Measurements from ENCODE around the gene PARP9.

Gene PARP9

DNA sequence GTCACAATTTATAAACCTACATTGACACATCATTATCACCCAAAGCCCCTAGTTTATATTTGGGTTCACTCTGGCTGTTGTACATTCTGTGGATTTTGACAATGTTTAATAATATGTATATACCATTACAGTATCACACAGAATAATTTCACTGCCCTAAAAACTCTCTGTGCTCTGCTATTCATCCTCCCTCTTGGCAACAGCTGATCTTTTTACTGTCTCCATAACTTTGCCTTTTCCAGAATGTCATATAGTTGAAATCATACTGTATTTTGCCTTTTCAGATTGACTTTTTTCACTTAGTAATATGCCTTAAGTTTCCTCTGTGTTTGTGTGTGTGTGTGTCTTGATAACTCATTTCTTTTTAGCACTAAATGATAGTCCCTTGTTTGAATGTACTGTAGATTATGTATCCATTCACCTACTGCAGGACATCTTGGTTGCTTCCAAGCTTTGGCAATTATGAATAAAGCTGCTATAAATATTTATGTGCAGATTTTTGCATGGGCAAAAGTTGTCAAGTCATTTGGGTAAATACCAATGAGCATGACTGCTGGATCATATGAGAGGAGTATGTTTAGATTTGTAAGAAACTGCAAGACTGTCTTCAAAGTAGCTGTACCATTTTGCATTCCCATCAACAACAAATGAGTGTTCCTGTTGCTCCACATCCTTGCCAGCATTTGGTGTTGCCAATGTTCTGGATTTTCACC lies 22.8 kb upstream of the PARP9 start:
- no peak overlapping the region for H3K4me3 ChIP-seq (replicated peaks; ENCODE audit: low read depth, low read length)
- TF ChIP-seq, protein P1, sequence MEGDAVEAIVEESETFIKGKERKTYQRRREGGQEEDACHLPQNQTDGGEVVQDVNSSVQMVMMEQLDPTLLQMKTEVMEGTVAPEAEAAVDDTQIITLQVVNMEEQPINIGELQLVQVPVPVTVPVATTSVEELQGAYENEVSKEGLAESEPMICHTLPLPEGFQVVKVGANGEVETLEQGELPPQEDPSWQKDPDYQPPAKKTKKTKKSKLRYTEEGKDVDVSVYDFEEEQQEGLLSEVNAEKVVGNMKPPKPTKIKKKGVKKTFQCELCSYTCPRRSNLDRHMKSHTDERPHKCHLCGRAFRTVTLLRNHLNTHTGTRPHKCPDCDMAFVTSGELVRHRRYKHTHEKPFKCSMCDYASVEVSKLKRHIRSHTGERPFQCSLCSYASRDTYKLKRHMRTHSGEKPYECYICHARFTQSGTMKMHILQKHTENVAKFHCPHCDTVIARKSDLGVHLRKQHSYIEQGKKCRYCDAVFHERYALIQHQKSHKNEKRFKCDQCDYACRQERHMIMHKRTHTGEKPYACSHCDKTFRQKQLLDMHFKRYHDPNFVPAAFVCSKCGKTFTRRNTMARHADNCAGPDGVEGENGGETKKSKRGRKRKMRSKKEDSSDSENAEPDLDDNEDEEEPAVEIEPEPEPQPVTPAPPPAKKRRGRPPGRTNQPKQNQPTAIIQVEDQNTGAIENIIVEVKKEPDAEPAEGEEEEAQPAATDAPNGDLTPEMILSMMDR (IDR thresholded peaks at IDR 0.05; ENCODE audit: low read length, missing control alignments), result no peak
- no peak for DNase-seq (ENCODE audit: low read depth)

GRCh38 chr3:122586098-122586497 lies 22.0 kb upstream of the PARP9 start:
- TF ChIP-seq, protein P1 (IDR thresholded peaks at IDR 0.05; ENCODE audit: low read length, missing control alignments), result no peak
- DNase-seq (ENCODE audit: low read depth), result no peak

DNA sequence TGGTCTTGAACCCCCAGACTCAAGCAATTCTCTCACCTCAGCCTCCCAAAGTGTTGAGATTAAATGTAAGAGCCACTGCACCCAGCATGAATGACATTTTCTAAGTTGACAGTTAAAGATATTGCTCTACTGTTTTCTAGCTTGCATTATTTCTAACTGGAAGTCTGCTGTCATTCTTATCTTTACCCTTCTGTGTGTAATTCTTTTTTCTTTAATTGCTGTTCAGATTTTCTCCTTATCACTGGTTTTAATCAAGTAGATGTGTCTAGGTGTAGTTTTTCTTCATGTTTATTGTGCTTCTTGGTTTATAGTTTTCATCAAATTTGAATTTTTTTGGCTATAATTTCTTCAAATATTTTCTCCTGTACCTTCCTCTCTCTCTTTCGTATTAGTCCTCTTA lies 18.3 kb upstream of the PARP9 start:
- TF ChIP-seq, protein P1 (IDR thresholded peaks at IDR 0.05; ENCODE audit: low read length, missing control alignments), result no peak
- DNase-seq (ENCODE audit: low read depth), result no peak

More at GRCh38 chr3:122586098-122586497, 22.0 kb upstream of the PARP9 start:
- no peak overlapping the region for H3K4me3 ChIP-seq (replicated peaks; ENCODE audit: low read depth, low read length)

GRCh38 chr3:122581622-122582021 lies 17.5 kb upstream of the PARP9 start:
- DNase-seq (ENCODE audit: low read depth), result no peak
- H3K4me3 ChIP-seq (replicated peaks; ENCODE audit: low read depth, low read length), result no peak overlapping the region
- TF ChIP-seq, protein P1 (IDR thresholded peaks at IDR 0.05; ENCODE audit: low read length, missing control alignments), result no peak

More for the DNA sequence above, 18.3 kb upstream of the PARP9 start:
- no peak overlapping the region for H3K4me3 ChIP-seq (replicated peaks; ENCODE audit: low read depth, low read length)

GRCh38 chr3:122580470-122580869 lies 16.4 kb upstream of the PARP9 start:
- TF ChIP-seq, protein P1 (IDR thresholded peaks at IDR 0.05; ENCODE audit: low read length, missing control alignments), result no peak
- no peak for DNase-seq (ENCODE audit: low read depth)
- H3K4me3 ChIP-seq (replicated peaks; ENCODE audit: low read depth, low read length), result no peak overlapping the region

GRCh38 chr3:122578069-122578740 lies 14.1 kb upstream of the PARP9 start:
- TF ChIP-seq, protein P1 (IDR thresholded peaks at IDR 0.05; ENCODE audit: low read length, missing control alignments), result no peak
- H3K4me3 ChIP-seq (replicated peaks; ENCODE audit: low read depth, low read length), result peak overlapping the region; percentile 47
- DNase-seq (ENCODE audit: low read depth), result no peak
